Measurements from ENCODE around the gene CFAP100.

Gene CFAP100

GRCh38 chr3:126394179-126394976 is at the start of gene CFAP100:
Gene CFAP100 (plus strand): TSS chr3:126394909. CDS start chr3:126396001, 1,092 bp downstream.
- DNase-seq: peak; percentile 11

- DNase-seq: no peak
Measured at GRCh38 chr3:126345231-126345630, 49.5 kb upstream of the CFAP100 start.

GRCh38 chr3:126345641-126346460 is 48.9 kb upstream of the CFAP100 start:
- DNase-seq: no peak

- DNase-seq: no peak
Measured at GRCh38 chr3:126346466-126346865, 48.2 kb upstream of the CFAP100 start.

- no peak for DNase-seq
Measured at GRCh38 chr3:126347543-126348161, 47.1 kb upstream of the CFAP100 start.

- no peak for DNase-seq
Measured at GRCh38 chr3:126348308-126348920, 46.3 kb upstream of the CFAP100 start.

GRCh38 chr3:126349071-126349470 is 45.6 kb upstream of the CFAP100 start:
- no peak for DNase-seq

- no peak for DNase-seq
Measured at GRCh38 chr3:126349611-126350501, 44.9 kb upstream of the CFAP100 start.

- DNase-seq: no peak
Measured at GRCh38 chr3:126350502-126351085, 44.1 kb upstream of the CFAP100 start.

- DNase-seq: no peak
Measured at GRCh38 chr3:126351086-126351770, 43.5 kb upstream of the CFAP100 start.

- DNase-seq: no peak
Measured at GRCh38 chr3:126351771-126352475, 42.8 kb upstream of the CFAP100 start.

- DNase-seq: no peak
Measured at GRCh38 chr3:126352476-126353454, 41.9 kb upstream of the CFAP100 start.

GRCh38 chr3:126353694-126354321 is 40.9 kb upstream of the CFAP100 start:
- DNase-seq: no peak

GRCh38 chr3:126354776-126355175 is 39.9 kb upstream of the CFAP100 start:
- DNase-seq: no peak

GRCh38 chr3:126355251-126355650 is 39.5 kb upstream of the CFAP100 start:
- DNase-seq: no peak

- no peak for DNase-seq
Measured at GRCh38 chr3:126355777-126356372, 38.8 kb upstream of the CFAP100 start.

- DNase-seq: no peak
Measured at GRCh38 chr3:126356373-126357264, 38.1 kb upstream of the CFAP100 start.

All from NCI-H2171 (cell line).